Fibroblast of gingiva (primary cell): ENCODE data around the gene CTSD.

Experiments
- DNase-seq: peaks from one replicate; pipeline ENCODE4 v3.0.0-alpha.2; 2011; ENCODE audit warnings: low read depth

Gene CTSD

DNA sequence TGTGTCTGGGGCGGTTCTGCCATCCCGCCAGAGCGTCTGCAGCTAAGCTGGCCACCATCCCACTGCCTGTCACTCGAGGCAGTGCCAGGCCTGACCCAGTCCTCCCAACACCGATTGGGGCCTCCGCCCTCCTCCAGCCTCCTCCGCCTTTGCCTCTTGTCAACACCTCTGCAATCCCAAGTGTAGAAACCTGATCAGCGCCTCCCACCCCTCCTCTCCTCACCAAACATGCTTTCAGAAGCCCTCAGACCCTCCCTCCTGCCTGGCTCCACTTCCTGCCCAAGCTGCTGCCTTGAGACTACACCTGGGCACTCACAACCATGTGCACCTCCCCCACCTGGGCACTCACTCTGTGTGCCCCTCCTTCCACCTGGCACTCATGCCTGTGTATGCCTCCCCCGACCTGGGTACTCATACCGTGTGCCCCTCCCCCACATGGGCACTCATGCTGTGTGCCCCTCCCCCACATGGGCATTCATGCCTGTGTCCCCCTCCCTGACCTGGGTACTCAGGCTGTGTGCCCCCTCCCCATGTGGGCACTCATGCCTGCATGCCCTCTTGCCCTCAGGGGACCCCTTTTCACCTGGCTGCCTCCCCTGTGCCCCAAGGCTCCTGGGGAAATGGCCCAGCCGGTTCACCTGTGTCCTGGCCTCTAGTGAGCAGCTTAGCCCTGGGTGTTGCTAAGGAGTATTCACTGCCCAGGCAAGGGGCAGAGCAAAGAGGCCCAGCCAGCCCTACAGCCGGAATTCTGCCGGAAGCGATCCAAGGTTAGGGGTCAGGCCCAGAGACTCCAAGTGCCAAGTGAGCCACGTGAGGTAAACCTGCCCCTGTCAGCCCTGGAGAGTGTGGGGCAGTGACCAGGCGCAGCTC is 7.8 kb downstream of the CTSD start:
- DNase-seq = no peak

DNA sequence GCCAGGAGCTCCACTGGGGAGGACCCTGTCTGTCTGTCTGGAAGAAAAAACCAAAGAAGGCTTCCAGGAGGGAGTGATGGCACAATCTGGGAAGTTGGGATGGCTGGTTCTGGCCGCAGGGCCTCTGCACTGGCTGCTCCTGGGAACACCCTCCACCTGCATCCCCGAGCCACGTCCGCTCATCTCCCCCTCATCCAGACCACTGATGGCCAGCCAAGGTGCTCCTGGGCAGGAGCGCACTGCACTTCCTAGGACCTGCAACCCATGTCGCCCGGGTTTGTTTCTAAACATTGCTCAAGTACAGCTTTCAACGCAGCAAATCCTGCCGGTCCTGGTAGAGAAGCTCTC is 8.4 kb downstream of the CTSD start:
- no peak for DNase-seq

DNA sequence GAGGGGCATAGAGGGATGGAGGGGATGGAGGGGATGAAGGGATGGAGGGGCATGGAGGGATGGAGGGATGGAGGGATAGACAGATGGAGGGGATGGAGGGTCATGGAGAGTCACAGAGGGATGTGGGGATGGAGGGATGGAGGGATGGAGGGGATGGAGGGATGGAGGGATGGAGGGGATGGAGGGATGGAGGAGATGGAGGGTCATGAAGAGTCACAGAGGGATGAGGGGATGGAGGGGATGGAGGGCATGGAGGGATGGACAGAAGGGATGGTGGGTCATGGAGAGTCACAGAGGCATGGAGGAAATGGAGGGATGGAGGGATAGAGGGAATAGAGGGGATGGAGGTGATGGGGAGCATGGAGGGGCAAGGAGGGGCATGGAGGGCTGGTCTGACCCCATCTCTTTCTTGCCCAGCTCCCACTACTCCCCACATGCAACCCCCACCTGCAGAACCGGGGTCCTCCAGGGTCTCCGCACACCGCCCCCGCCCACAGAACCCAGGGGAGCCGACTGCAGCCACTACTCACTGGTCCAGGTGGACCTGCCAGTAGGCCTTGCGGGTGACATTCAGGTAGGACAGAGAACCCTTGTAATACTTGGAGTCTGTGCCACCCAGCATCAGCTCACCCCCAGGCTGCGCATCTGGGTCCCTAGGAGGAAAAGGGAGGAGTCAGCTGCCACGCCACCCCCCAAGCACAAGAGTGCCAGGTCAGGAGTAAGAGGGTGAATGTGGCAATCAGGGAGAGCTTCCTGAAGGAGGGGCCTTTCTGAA is 9.2 kb downstream of the CTSD start:
- no peak for DNase-seq

DNA sequence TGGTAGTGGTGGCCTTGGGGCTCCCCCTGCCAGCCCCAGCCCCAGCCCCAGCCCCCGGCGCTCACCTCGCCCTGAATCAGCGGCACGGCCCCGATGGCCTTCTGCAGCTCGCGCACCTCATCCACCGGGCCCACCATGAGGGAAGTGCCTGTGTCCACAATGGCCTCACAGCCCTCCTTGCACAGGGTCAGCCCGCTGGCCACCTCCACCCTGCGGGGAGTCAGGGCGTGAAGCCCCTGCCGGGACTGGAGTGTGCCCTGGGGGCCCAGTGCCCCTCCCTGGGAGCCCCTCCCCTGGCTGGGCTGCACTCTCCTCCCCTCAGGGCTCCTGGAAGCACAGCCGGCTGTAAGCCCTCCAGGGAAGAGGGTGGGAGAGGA is 9.8 kb downstream of the CTSD start:
- no peak for DNase-seq

DNA sequence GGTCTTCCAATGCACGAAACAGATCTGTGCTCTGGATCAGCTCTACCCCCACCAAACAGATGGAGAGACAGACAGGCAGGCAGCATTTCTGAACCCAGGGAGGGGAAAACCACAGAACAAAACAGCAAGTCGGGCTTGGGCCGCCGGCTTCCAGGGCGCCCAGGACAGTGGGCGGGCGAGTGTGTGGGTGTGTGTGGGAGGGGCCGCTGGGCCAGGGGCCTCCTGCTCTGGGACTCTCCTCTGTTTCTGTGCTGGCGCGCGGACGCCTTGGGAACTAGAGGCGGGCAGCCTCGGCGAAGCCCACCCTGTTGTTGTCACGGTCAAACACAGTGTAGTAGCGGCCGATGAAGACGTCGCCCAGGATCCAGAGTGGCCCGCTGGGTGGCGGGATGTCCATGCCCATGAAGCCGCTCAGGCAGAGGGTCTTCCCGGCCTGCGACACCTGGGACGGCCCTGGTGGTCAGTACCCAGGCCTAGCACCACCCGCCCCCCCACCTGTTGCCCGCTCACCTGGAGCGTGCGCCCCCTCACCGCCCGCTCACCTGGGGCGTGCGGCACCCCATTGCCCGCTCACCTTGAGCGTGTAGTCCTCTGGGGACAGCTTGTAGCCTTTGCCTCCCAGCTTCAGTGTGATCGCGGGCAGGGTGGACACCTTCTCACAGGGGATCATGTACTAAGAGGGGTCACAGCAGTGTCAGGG is 10.3 kb downstream of the CTSD start:
- DNase-seq = no peak

DNA sequence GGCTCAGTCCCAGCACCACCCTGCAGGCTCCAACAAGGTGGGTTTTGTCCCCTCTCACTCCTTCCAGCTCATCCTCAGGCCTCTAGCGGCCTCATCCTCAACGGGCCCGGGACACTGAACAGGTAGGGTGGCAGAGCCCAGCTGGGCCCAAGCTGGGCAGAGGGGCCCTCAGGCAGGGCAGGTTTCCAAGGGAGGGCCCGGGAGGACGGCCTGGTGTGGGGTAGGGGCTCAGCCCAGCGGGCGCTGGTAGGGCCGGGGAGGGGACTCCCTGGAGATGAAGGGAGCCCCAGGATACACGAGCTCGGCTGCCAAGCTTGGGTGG is 10.9 kb downstream of the CTSD start:
- DNase-seq = no peak

DNA sequence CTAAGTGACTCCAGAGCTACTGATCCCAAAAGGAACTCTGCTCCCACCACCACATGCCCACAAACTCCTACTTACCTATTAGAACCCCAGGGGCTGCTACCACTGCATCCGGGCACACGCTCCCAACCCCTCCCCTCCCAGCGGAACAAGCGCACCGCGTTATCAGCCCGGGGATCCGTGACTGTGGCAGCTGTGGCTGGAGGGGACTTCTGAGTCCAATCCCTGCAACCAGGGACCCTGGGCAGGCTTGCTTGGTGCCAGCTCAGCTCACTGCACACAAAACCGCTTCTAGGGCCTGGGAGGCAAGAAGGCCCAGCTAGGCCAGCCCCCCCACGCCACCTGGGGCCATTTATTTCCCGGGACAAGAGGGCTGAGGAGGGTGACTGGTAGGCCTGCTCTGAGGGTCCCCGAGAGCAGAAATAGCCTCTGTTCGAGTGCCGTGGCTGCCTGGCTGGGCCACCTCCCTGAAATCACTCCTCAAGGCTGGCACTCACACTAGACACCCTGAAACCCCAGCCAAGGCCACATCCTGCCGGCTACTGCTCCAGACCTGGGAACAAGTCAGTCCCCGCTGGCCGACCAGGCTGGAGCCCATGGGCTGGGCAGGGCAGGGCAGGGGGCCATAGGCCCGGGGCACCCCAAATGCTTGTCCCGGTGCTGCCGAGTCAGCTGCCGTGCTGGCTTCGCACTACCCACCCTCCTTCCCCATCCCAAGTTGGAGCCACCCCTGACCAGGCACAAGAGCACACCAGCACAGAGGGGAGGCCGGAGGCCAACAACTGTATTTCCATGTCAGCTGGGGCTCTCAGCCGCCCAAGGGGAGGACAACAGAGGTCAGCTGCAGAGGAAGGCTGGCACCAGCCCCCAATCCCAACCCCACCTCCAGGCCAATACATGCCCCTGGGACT is 11.5 kb downstream of the CTSD start:
- DNase-seq = no peak

DNA sequence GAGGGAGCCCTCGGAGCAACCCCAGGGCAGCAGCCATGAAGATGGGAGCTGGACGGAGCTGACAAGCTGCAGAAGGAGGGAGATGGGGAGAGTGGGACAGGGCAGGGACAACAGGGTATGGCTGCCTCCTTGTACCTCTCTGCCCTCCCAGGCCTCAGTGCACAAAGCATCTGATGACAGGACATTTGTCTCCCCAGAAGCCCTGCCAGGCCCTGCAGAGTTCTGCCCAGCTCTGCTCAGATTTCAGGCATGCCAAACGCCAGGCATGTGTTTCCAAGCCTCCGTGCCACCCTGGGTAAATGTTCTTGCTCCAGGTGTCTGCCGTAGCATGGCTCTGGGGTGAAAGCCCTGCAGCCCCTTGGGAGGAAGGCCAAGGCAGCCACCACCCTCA is 12.2 kb downstream of the CTSD start:
- no peak for DNase-seq

DNA sequence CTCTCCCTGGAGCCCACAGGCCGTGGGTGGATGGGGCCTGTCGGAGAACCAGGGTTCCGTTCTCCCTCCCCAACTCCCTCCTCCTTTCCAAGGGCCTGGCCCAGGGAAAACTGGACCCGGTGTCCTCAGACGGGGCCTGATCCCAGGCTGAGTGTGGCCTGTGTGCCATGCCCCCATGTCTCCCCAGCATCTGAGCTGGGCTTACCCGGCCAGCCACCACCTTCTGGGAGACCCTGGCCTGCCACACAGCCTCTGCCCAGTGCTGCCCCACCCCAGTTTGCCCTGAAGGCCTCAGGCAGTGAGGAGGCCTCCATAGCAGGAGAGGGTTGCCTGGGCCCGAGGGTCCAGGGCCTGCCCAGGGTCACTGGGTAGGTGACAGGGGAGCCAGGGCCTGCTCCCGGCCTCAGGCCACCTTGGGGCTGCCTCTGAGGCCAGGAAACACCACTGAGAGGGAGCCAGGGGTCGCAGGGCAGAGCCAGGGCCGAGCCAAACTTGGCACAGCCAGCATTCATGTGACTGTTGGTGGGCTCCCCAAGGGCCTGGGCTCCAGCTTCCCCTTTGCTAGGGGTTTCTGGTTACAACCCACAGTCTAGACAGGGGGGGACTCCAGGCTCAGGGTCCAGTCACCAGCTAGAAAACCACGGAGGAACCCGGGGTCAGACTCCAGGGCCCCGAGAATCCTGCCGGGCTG is 12.7 kb downstream of the CTSD start:
- no peak for DNase-seq

DNA sequence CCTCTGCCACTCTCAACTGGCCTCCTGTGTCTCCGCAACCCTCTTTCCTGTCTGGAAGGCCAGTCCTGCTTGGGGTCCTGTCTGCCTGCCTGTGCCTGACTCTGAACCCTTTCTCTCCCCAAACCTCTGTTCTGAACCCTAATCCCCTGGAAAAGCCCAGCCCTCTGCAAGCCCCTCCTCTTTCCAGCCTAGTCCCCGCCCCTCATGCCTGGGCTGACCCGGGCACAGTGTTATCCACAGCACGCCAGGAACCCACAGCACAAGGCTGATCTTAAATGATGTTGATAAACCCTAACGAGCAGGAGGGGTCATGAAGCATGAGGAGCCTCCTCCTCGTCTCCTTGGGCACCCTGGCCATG is 13.3 kb downstream of the CTSD start, which contains the start of gene IFITM10:
TSS of gene IFITM10 (minus strand) at position 115 of the 359 bp plus-strand sequence. CDS start 153 bp downstream, outside the sequence.
- DNase-seq = no peak

DNA sequence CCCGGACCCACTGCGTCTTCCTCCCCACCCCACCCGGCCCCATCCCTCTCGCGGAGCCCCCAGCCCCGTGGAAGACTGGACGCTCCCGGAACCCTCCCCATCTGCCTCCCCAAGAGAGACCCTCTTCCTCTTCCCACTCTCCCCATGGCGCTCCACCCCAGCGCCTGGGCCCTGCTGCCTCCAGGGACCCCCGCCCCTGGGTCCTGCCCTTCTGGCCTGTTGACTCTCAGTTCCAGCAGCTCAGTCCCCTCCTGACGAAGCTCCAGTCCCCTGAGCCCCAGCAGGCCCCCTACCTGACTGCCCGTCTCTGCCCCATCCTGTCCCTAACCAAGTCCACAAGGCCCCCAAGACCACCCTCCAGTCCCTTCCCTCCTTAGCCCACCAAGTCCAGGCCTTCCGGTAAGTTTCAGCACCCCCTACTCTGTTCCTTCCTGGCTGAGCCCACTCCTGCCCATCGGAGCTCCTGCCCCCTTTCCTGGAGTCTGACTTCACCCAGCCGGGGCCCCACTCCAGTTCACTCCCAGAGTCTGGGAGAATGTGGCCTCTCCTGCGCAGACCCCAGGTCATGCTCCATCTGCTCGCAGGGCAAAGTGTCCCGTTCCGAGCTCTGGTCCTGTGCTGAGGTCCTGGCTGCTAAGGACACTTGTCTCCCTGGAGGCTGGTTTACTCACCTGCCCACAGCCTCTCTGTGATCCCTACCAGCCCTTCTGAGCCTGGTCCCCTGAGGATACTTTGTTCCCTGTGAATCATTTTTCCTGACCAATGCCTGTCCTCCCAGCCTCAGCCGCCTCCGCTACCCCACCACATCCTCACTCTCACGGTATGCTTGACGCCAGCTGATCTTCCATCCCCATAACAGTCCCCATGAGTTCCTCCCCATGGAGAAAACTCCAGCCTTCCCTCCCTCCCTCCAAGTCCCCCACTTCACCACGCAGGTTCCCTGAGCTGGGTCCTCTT is 14.1 kb downstream of the CTSD start:
- DNase-seq = peak; percentile 63

DNA sequence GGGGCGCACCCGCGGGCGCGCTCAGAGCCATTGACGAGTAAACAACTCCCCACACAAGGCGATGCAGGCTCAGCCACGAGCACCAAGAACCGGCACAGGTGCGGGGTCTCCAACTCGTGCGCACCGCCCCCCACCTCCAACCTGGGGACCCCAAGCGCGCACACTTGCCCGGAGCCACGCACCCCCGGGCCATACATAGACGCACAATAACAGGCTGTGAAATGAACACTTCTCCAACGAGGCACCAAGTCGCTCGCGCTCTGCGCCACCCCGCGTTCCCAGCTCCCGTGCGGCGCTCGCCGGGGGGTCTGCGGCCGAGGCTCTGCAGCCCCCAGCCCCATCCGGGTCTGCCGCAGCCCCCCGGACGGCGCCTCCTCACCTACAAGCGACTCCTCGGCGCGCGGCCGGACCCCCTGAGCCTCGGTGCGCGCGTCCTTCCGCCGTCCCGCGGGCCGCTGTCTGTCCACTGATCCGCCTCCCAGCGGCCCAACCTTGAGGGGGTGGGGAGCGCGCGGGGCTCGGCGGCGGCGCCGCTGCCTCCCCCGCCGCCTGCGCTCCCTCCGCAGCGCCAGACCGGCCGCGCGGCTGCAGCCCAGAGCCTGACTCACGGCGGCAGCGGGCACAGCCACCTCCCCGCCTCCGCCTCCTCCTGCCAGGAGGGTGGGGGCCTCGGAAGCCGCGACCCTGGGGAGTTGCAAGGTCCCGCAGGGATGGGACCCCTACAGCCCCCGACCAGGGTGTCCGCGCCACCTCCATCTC is 14.9 kb downstream of the CTSD start:
- DNase-seq = no peak

DNA sequence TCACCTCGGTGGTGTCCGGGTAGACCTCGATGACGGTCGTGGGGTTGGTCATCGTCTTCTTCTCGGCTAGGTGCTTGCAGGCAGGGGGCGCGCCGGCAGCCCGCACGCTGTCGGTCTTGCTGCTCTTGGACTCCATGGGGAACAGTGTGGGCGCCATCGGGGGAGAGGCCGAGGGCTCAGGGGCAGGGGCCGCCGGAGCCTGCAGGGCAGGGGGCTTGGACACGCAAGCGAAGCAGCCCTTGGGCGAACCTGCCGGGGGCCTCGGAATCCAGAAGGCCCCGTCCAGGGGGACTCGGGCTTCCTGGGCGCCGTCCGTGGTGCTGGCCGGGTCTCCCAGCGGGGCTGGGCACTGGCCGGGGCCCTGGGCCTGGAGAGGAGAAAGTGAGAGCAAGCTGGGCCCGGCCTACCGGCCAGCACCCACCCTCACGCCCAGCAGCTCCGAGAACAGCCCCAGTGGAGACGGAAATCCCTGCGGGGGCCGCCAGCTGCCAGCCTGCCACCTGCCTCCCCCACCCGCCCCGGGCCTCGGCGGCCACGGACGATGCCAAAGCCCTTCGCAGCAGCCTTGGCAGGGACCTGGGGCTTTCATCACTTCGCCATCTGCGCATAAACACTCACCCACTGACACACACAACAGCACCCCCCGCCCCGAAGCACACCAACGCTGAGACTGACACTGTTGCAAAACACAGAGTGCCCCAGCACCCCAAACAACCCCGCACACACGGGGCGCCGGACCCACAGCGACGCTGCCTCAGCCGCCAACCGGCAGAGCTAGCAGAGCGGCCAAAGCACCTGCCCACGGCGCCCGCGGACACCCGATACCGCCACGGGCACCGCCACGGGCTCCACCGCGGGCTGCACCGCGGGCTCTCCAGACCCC is 15.7 kb downstream of the CTSD start:
- peak; percentile 32 for DNase-seq

DNA sequence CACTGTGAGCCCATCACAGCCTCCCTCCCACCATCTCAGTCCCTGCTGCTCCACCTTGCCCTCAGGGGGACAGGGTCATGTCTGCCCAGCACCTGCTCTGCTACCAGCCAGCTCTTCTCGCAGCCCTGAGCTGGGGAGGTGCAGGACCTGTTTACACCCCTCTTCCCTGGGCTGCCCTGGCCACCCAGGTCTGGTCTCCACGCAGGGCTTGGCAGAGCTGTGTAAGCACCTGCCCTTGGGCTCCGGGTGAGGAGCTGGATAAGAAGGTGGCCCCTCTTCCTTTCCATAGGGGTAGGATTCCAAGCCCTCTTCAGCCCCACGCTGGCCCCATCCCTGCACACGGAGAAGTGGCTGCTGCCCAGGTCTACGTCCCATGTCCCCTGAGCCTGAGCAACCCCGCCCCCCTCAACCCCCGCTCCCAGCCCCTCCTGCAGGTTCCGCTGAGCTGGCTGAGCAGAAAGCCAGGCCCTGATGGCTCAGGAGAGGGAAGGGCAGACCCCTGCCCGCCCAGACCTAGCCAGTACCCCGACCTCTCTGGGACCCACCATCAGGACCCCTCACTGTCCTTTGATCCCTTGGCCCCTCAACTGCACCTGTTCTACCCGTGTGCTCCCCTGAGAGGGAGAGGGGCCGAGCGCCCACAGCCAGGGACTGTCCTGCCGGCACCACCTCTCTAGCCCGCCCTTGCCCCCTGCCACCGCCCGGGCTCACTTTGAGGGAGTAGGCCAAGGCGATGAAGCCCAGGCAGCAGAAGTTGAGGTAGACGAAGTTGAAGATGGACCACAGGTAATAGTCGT is 16.6 kb downstream of the CTSD start:
- DNase-seq = no peak

DNA sequence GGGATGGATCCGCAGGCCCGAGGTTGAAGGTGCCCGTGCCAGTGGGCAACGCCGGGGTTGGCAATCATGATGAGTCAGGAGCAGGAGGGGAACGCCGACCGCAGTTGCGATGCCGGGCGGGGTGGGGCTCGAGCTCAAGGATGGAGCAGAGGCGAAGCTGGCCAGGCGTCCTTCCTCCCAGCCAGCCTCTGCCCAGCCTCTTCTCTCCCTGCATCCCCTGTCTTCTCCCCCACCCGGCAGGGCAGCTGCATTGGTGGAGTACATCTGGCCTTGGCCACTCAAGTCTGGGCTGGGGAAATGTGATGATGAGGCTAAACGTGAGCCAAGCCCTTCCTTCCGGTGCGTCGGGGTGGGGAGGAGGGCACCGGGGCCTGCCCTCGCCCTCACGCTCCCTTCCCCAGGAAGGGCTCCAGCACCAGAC is 17.2 kb downstream of the CTSD start:
- DNase-seq = no peak

DNA sequence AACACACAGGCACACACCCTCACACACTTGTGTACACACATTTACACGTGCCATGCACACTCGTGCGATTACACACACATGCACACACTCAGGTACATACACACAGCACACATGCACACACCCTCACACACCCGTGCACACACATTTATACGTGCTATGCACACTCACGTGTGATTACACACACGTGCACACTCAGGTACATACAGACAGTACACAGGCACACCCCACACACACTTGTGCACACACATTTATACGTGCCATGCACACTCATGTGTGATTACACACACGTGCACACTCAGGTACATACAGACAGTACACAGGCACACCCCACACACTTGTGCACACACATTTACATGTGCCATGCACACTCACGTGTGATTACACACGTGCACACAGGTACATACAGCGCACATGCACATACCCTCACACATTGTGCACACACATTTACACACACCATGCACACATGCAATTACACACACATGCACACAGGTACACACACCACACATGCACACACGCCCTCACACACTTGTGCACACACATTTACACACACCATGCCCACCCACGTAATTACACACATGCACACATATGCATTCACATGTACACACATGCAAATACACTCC is 17.9 kb downstream of the CTSD start:
- DNase-seq = no peak
